Panc1 (cell line): ENCODE measurements around the gene TMEM151A. TPM values are rescaled to one million over a fixed set of nuclear protein-coding genes. Genes with fewer than 3 reads are reported as not detected.

ENCODE experiments used
- ATAC-seq: fragments of 200-7000 bp; cut with Tn5 transposase; 2 replicates; pipeline ENCODE4 v1.9.1; 2020; ENCODE audit warnings: mild to moderate bottlenecking, moderate library complexity
- BruUV-seq: library from RNA; stranded (reverse); fragments of 400-500 nt; replicated peaks from 2 replicates; lab custom pipeline; 2021; lab: Mats Ljungman, UMichigan
- CTCF ChIA-PET: fragments of 300-600 bp; sonication (Branson Sonifier 250); formaldehyde crosslinking; loops from one replicate; lab custom pipeline; 2022; ENCODE audit warnings: antibody characterized with exemption; lab: Charles Lee
- POLR2A ChIA-PET: fragments of 300-600 bp; sonication (Branson Sonifier 250); formaldehyde crosslinking; loops from one replicate; lab custom pipeline; 2022; ENCODE audit warnings: antibody characterized with exemption; lab: Charles Lee
- DNase-seq: peaks from one replicate; pipeline ENCODE4 v3.0.0-alpha.2; 2010; ENCODE audit warnings: low read depth, low spot score
- H3K27ac ChIP-seq: 2 replicates; pipeline ENCODE4 v1.5.1; 2011; ENCODE audit warnings: mild to moderate bottlenecking, low read length, inconsistent platforms
- H3K27me3 ChIP-seq: fragments of 200-500 bp; sonication (Bioruptor generic); 2 replicates; pipeline ENCODE4 v1.6.0; 2014; ENCODE audit warnings: low read length, inconsistent platforms; ENCODE audit not compliant: control insufficient read depth, insufficient read depth
- H3K36me3 ChIP-seq: fragments of 200-500 bp; sonication (Bioruptor generic); 2 replicates; pipeline ENCODE4 v1.5.1; 2014; ENCODE audit warnings: inconsistent platforms, mild to moderate bottlenecking, low read length, moderate library complexity; ENCODE audit not compliant: control insufficient read depth, insufficient read depth
- H3K4me1 ChIP-seq: 2 replicates; pipeline ENCODE4 v1.5.1; 2011; ENCODE audit warnings: inconsistent platforms, mild to moderate bottlenecking, low read length, moderate library complexity; ENCODE audit not compliant: control insufficient read depth, insufficient read depth
- H3K4me3 ChIP-seq, 2 experiments: 2 replicates each; pipeline ENCODE4 v1.5.1; 2011 to 2012; ENCODE audit warnings: low read depth in 2 of 2, low read length in 2 of 2, mild to moderate bottlenecking in 2 of 2, inconsistent platforms in 1 of 2, moderate library complexity in 1 of 2
- H3K9me3 ChIP-seq: fragments of 200-500 bp; sonication (Bioruptor generic); 2 replicates; pipeline ENCODE4 v1.5.1; 2014; ENCODE audit warnings: low read depth, mild to moderate bottlenecking, inconsistent platforms, low read length, moderate library complexity; ENCODE audit not compliant: control insufficient read depth, insufficient read depth
- POLR2AphosphoS5 ChIP-seq: IDR thresholded peaks from 2 replicates; pipeline ENCODE4 v1.6.1; 2012; ENCODE audit warnings: mild to moderate bottlenecking, low read depth, low read length, moderate library complexity
- SIN3A ChIP-seq: IDR thresholded peaks from 2 replicates; pipeline ENCODE4 v1.6.1; 2012; ENCODE audit warnings: low read depth, mild to moderate bottlenecking, low read length, moderate library complexity, borderline replicate concordance; ENCODE audit not compliant: insufficient read depth
- TCF7L2 ChIP-seq: IDR thresholded peaks from 2 replicates; pipeline ENCODE4 v1.6.1; 2011; ENCODE audit warnings: mild to moderate bottlenecking, low read depth, low read length, inconsistent platforms
- in situ Hi-C: cut with HindIII; loops from 2 replicates; pipeline ENCODE4 v1.10.0; 2016; ENCODE audit warnings: low sequenced_read_pairs, low pct_unique_long_range_greater_than_20kb
- intact Hi-C: fragments of 100-400 bp; cut with micrococcal nuclease; formaldehyde crosslinking; loops from one replicate; pipeline ENCODE4 v1.10.0; 2022; ENCODE audit not compliant: unreplicated experiment
- total RNA-seq: library from RNA; stranded (reverse); gene quantifications from one replicate; pipeline ENCODE4 v1.2.1, GENCODE V29; 2021; ENCODE audit not compliant: unreplicated experiment
- TF ChIP-seq, protein P1 (sequence below), 2 experiments: IDR thresholded peaks; 2 replicates each; pipeline ENCODE4 v1.6.1; 2011 to 2012; ENCODE audit warnings: low read depth in 2 of 2, control low read depth in 1 of 2, low read length in 1 of 2, mild to moderate bottlenecking in 1 of 2, moderate library complexity in 1 of 2; ENCODE audit not compliant: insufficient read depth in 1 of 2
- TF ChIP-seq, protein P2 (sequence below): fragments of 450-650 bp; IDR thresholded peaks from 2 replicates; pipeline ENCODE4 v1.5.1; 2017; ENCODE audit warnings: mild to moderate bottlenecking

The TMEM151A gene
- total RNA-seq, 1 experiment from 2014 or later = 11.0 TPM

DNA sequence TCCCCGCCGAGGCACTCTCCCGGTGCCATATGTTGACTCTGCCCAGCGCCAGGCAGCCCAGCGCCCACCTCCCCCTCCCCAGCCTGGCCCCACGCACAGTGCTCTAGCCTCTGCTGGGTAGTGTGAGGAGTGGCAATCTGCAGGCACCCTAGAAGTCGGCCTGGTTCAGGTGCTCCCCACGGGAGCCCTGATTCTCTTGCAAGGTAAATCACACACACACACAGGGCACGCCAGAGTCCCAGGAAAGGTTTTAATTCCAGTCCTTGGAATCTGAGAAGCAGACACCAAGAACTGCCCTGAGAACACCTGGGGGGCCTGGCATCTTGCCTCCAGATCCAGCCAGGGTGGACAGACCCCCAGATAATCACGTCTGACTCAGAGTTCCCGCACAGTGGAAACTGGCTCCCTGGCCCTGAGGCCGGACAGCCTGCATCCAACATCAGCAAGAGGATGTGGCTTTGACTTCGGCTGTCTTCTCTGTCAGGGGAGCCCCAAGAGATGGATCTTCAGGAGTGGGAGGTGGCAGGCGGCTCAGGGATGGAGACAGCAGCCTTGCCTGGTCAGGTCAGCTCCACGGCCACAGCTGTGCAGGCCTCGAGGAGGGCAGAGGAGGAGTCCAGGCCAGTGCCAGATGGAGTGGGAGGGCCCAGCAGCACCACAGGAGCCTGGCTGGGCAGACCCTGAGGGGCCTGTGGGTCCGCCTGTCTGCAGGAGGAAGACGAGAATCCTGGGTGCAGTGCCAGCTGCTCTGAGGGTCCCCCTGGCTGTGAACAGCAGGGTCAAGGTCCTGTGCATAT is 45.6 kb downstream of the TMEM151A start:
- ChIA-PET CTCF (interaction anchor here (0.9 kb wide), 1 partner anchor 26 kb away, joined by 3 read pairs; no protein-coding TSS in a partner anchor), POLR2A (no interaction called here)
- Histone ChIP-seq H3K4me1 (peaks cover 41% of the 10 kb centered on the region), H3K36me3 (peaks cover 3% of the 10 kb centered on the region; the same call in 1 of the 2 replicates), H3K4me3 (peak overlapping the region in 1 of 2 experiments; percentile 4; a peak in 1 of 4 replicates), H3K27me3 (no peaks in the 10 kb centered on the region), H3K27ac (peak overlapping the region; percentile 64), H3K9me3 (no peaks in the 10 kb centered on the region)
- DNase-seq (no peak), ATAC-seq (no peak; the same call in 1 of the 2 replicates)
- no TSS peak for BruUV-seq
- TF ChIP-seq, protein P1, sequence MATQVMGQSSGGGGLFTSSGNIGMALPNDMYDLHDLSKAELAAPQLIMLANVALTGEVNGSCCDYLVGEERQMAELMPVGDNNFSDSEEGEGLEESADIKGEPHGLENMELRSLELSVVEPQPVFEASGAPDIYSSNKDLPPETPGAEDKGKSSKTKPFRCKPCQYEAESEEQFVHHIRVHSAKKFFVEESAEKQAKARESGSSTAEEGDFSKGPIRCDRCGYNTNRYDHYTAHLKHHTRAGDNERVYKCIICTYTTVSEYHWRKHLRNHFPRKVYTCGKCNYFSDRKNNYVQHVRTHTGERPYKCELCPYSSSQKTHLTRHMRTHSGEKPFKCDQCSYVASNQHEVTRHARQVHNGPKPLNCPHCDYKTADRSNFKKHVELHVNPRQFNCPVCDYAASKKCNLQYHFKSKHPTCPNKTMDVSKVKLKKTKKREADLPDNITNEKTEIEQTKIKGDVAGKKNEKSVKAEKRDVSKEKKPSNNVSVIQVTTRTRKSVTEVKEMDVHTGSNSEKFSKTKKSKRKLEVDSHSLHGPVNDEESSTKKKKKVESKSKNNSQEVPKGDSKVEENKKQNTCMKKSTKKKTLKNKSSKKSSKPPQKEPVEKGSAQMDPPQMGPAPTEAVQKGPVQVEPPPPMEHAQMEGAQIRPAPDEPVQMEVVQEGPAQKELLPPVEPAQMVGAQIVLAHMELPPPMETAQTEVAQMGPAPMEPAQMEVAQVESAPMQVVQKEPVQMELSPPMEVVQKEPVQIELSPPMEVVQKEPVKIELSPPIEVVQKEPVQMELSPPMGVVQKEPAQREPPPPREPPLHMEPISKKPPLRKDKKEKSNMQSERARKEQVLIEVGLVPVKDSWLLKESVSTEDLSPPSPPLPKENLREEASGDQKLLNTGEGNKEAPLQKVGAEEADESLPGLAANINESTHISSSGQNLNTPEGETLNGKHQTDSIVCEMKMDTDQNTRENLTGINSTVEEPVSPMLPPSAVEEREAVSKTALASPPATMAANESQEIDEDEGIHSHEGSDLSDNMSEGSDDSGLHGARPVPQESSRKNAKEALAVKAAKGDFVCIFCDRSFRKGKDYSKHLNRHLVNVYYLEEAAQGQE (IDR thresholded peaks at IDR 0.05; ENCODE audit: insufficient read depth in 1 of 2, low read depth in 2 of 2, low read length in 1 of 2) = no peak
- TF ChIP-seq SIN3A = no peak
- no peak for TF ChIP-seq TCF7L2
- no peak for TF ChIP-seq POLR2AphosphoS5
- TF ChIP-seq, protein P2, sequence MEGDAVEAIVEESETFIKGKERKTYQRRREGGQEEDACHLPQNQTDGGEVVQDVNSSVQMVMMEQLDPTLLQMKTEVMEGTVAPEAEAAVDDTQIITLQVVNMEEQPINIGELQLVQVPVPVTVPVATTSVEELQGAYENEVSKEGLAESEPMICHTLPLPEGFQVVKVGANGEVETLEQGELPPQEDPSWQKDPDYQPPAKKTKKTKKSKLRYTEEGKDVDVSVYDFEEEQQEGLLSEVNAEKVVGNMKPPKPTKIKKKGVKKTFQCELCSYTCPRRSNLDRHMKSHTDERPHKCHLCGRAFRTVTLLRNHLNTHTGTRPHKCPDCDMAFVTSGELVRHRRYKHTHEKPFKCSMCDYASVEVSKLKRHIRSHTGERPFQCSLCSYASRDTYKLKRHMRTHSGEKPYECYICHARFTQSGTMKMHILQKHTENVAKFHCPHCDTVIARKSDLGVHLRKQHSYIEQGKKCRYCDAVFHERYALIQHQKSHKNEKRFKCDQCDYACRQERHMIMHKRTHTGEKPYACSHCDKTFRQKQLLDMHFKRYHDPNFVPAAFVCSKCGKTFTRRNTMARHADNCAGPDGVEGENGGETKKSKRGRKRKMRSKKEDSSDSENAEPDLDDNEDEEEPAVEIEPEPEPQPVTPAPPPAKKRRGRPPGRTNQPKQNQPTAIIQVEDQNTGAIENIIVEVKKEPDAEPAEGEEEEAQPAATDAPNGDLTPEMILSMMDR = no peak
- in situ Hi-C loops = no loop called here
- intact Hi-C loops = no loop called here

DNA sequence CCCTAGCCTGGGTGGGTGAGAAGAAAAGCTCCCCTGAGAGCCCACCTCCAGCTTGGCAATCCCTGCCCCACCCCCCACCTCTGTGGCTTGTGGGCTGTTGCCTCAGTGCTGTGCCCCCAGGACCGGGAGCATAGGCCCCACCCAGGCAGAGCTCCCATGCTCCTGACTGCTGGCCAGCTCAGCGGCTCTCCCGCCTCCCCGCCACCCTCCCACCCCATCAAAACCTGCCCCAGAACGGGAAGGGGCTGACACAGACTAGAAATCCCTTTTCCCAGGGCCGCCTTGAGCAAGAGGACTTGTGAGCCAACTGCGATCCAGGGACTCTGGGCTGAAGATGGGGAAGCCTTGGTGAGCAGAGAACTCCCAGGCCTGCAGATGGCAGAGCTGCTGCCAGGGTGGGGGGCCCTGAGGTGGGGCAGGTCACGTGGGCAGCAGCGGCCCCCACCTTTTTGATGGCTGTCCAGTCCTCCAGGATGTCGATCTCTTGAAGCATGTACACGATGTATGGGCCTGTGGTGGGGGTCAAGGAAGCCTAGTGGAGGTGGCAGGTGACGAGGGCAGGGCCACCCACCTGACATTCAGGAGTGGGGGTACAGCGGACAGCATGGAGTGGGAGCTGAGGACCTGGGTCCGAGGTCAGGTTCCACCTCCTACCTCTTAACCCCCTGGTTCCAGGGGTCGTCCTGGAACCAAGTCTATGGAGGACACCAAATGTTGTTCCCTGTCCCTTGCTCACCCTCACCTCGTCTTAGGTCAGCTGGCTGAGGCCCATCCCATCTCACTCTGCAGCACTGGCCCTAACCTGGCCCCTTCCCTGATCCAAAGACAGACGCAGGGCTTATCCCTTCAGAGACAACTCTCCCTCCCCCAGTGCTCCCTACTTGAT is 46.8 kb downstream of the TMEM151A start:
- Histone ChIP-seq H3K36me3 (peaks cover 3% of the 10 kb centered on the region; the same call in 1 of the 2 replicates), H3K27me3 (no peaks in the 10 kb centered on the region), H3K27ac (no peak overlapping the region), H3K4me3 (no peak overlapping the region), H3K4me1 (peaks cover 42% of the 10 kb centered on the region), H3K9me3 (no peaks in the 10 kb centered on the region)
- no TSS peak for BruUV-seq
- intact Hi-C loops (no loop called here), in situ Hi-C loops (no loop called here)
- POLR2A ChIA-PET = no interaction called here
- TF ChIP-seq, protein P1 (IDR thresholded peaks at IDR 0.05; ENCODE audit: insufficient read depth in 1 of 2, low read depth in 2 of 2, low read length in 1 of 2) = no peak
- TF ChIP-seq SIN3A = no peak
- TF ChIP-seq TCF7L2 = no peak
- TF ChIP-seq POLR2AphosphoS5 = no peak
- TF ChIP-seq, protein P2 = no peak
- CTCF ChIA-PET = interaction anchor here (0.6 to 0.9 kb wide), 3 partner anchors 8 to 27 kb away, joined by 3 to 4 read pairs (median 3); no protein-coding TSS in a partner anchor
- DNase-seq (no peak), ATAC-seq (no peak)
